ENCODE measurements around the gene MAMSTR.

The MAMSTR gene

GRCh38 chr19:48755787-48756186 lies 36.3 kb upstream of the MAMSTR start:
- no peak overlapping the region for H3K27ac ChIP-seq (ENCODE audit: low read depth, low read length)
- peaks cover 0 to 30% (median 19%) of the 10 kb centered on the region in 5 donors for H3K4me1 ChIP-seq (ENCODE audit: control insufficient read depth in 5 of 5, insufficient read depth in 5 of 5, low read length in 5 of 5)
- H3K9me3 ChIP-seq (ENCODE audit: control insufficient read depth in 5 of 5, low read length in 5 of 5), result no peaks in the 10 kb centered on the region
- H3K4me3 ChIP-seq (ENCODE audit: low read depth in 1 of 5, low read length in 5 of 5), result no peak overlapping the region
- H3K9ac ChIP-seq (ENCODE audit: low read length in 5 of 5), result no peak overlapping the region
- peaks cover 6 to 21% (median 14%) of the 10 kb centered on the region in 5 donors for H3K27me3 ChIP-seq (ENCODE audit: control insufficient read depth in 5 of 5, insufficient read depth in 4 of 5, low read length in 5 of 5)
- peaks cover 0 to 1% (median 0%) of the 10 kb centered on the region in 5 donors for H3K36me3 ChIP-seq (ENCODE audit: control insufficient read depth in 5 of 5, insufficient read depth in 5 of 5, low read length in 5 of 5)

GRCh38 chr19:48755084-48755641 lies 35.6 kb upstream of the MAMSTR start, which contains the start of gene FGF21:
Gene FGF21 (plus strand): TSS chr19:48755524. CDS start chr19:48756237, 713 bp downstream.
- Histone ChIP-seq H3K36me3 (ENCODE audit: control insufficient read depth in 5 of 5, insufficient read depth in 5 of 5, low read length in 5 of 5) (peaks cover 0 to 7% (median 3%) of the 10 kb centered on the region in 5 donors), H3K27me3 (ENCODE audit: control insufficient read depth in 5 of 5, insufficient read depth in 4 of 5, low read length in 5 of 5) (peaks cover 12 to 22% (median 14%) of the 10 kb centered on the region in 5 donors), H3K9ac (ENCODE audit: low read length in 5 of 5) (no peak within 1 kb of the TSS), H3K4me3 (ENCODE audit: low read depth in 1 of 5, low read length in 5 of 5) (no peak within 1 kb of the TSS), H3K4me1 (ENCODE audit: control insufficient read depth in 5 of 5, insufficient read depth in 5 of 5, low read length in 5 of 5) (peaks cover 0 to 34% (median 19%) of the 10 kb centered on the region in 5 donors), H3K9me3 (ENCODE audit: control insufficient read depth in 5 of 5, low read length in 5 of 5) (no peaks in the 10 kb centered on the region), H3K27ac (ENCODE audit: low read depth, low read length) (no peak within 1 kb of the TSS)

GRCh38 chr19:48752496-48753365 lies 33.2 kb upstream of the MAMSTR start, which contains the start of gene FUT1:
Gene FUT1 (minus strand): TSS chr19:48752641. CDS start chr19:48751281, 1,360 bp downstream.
- H3K4me3 ChIP-seq (ENCODE audit: low read depth in 1 of 5, low read length in 5 of 5), result peak within 1 kb of the TSS; percentile 41 to 77 (median 69)
- H3K27me3 ChIP-seq (ENCODE audit: control insufficient read depth in 5 of 5, insufficient read depth in 4 of 5, low read length in 5 of 5), result peaks cover 12 to 23% (median 18%) of the 10 kb centered on the region in 5 donors
- H3K9ac ChIP-seq (ENCODE audit: low read length in 5 of 5), result peak within 1 kb of the TSS in 4 of 5 donors; percentile 39 to 72 (median 52)
- peak within 1 kb of the TSS; percentile 67 for H3K27ac ChIP-seq (ENCODE audit: low read depth, low read length)
- H3K4me1 ChIP-seq (ENCODE audit: control insufficient read depth in 5 of 5, insufficient read depth in 5 of 5, low read length in 5 of 5), result peaks cover 0 to 41% (median 19%) of the 10 kb centered on the region in 5 donors
- no peaks in the 10 kb centered on the region for H3K9me3 ChIP-seq (ENCODE audit: control insufficient read depth in 5 of 5, low read length in 5 of 5)
- H3K36me3 ChIP-seq (ENCODE audit: control insufficient read depth in 5 of 5, insufficient read depth in 5 of 5, low read length in 5 of 5), result peaks cover 0 to 10% (median 5%) of the 10 kb centered on the region in 5 donors

GRCh38 chr19:48751845-48752495 lies 32.4 kb upstream of the MAMSTR start:
- H3K4me3 ChIP-seq (ENCODE audit: low read depth in 1 of 5, low read length in 5 of 5), result peak overlapping the region; percentile 41 to 77 (median 69)
- peak overlapping the region in 3 of 5 donors; percentile 39 to 72 (median 56) for H3K9ac ChIP-seq (ENCODE audit: low read length in 5 of 5)
- H3K9me3 ChIP-seq (ENCODE audit: control insufficient read depth in 5 of 5, low read length in 5 of 5), result no peaks in the 10 kb centered on the region
- peaks cover 12 to 23% (median 18%) of the 10 kb centered on the region in 5 donors for H3K27me3 ChIP-seq (ENCODE audit: control insufficient read depth in 5 of 5, insufficient read depth in 4 of 5, low read length in 5 of 5)
- peaks cover 0 to 45% (median 20%) of the 10 kb centered on the region in 5 donors for H3K4me1 ChIP-seq (ENCODE audit: control insufficient read depth in 5 of 5, insufficient read depth in 5 of 5, low read length in 5 of 5)
- peak overlapping the region; percentile 67 for H3K27ac ChIP-seq (ENCODE audit: low read depth, low read length)
- H3K36me3 ChIP-seq (ENCODE audit: control insufficient read depth in 5 of 5, insufficient read depth in 5 of 5, low read length in 5 of 5), result peaks cover 0 to 10% (median 5%) of the 10 kb centered on the region in 5 donors

GRCh38 chr19:48750771-48751504 lies 31.4 kb upstream of the MAMSTR start:
- H3K27me3 ChIP-seq (ENCODE audit: control insufficient read depth in 5 of 5, insufficient read depth in 4 of 5, low read length in 5 of 5), result peaks cover 12 to 23% (median 22%) of the 10 kb centered on the region in 5 donors
- H3K4me3 ChIP-seq (ENCODE audit: low read depth in 1 of 5, low read length in 5 of 5), result peak overlapping the region in 4 of 5 donors; percentile 8 to 77 (median 52)
- H3K9me3 ChIP-seq (ENCODE audit: control insufficient read depth in 5 of 5, low read length in 5 of 5), result no peaks in the 10 kb centered on the region
- H3K27ac ChIP-seq (ENCODE audit: low read depth, low read length), result peak overlapping the region; percentile 67
- peak overlapping the region in 1 of 5 donors; percentile 44 for H3K9ac ChIP-seq (ENCODE audit: low read length in 5 of 5)
- peaks cover 0 to 49% (median 21%) of the 10 kb centered on the region in 5 donors for H3K4me1 ChIP-seq (ENCODE audit: control insufficient read depth in 5 of 5, insufficient read depth in 5 of 5, low read length in 5 of 5)
- H3K36me3 ChIP-seq (ENCODE audit: control insufficient read depth in 5 of 5, insufficient read depth in 5 of 5, low read length in 5 of 5), result peaks cover 0 to 10% (median 5%) of the 10 kb centered on the region in 5 donors

- H3K36me3 ChIP-seq (ENCODE audit: control insufficient read depth in 5 of 5, insufficient read depth in 5 of 5, low read length in 5 of 5), result peaks cover 0 to 10% (median 5%) of the 10 kb centered on the region in 5 donors
- peaks cover 0 to 1% (median 0%) of the 10 kb centered on the region in 5 donors for H3K9me3 ChIP-seq (ENCODE audit: control insufficient read depth in 5 of 5, low read length in 5 of 5)
- H3K27me3 ChIP-seq (ENCODE audit: control insufficient read depth in 5 of 5, insufficient read depth in 4 of 5, low read length in 5 of 5), result peaks cover 12 to 28% (median 24%) of the 10 kb centered on the region in 5 donors
- peaks cover 0 to 49% (median 16%) of the 10 kb centered on the region in 5 donors for H3K4me1 ChIP-seq (ENCODE audit: control insufficient read depth in 5 of 5, insufficient read depth in 5 of 5, low read length in 5 of 5)
- H3K9ac ChIP-seq (ENCODE audit: low read length in 5 of 5), result no peak overlapping the region
- no peak overlapping the region for H3K27ac ChIP-seq (ENCODE audit: low read depth, low read length)
- H3K4me3 ChIP-seq (ENCODE audit: low read depth in 1 of 5, low read length in 5 of 5), result peak overlapping the region in 1 of 5 donors; percentile 77
These were observed 30.8 kb upstream of the MAMSTR start for GRCh38 chr19:48750351-48750750.

- peaks cover 0 to 10% (median 5%) of the 10 kb centered on the region in 5 donors for H3K36me3 ChIP-seq (ENCODE audit: control insufficient read depth in 5 of 5, insufficient read depth in 5 of 5, low read length in 5 of 5)
- peaks cover 12 to 29% (median 24%) of the 10 kb centered on the region in 5 donors for H3K27me3 ChIP-seq (ENCODE audit: control insufficient read depth in 5 of 5, insufficient read depth in 4 of 5, low read length in 5 of 5)
- peaks cover 0 to 3% (median 0%) of the 10 kb centered on the region in 5 donors for H3K9me3 ChIP-seq (ENCODE audit: control insufficient read depth in 5 of 5, low read length in 5 of 5)
- no peak overlapping the region for H3K4me3 ChIP-seq (ENCODE audit: low read depth in 1 of 5, low read length in 5 of 5)
- peaks cover 0 to 49% (median 16%) of the 10 kb centered on the region in 5 donors for H3K4me1 ChIP-seq (ENCODE audit: control insufficient read depth in 5 of 5, insufficient read depth in 5 of 5, low read length in 5 of 5)
- no peak overlapping the region for H3K27ac ChIP-seq (ENCODE audit: low read depth, low read length)
- no peak overlapping the region for H3K9ac ChIP-seq (ENCODE audit: low read length in 5 of 5)
These were observed 30.2 kb upstream of the MAMSTR start for GRCh38 chr19:48749571-48750198.

GRCh38 chr19:48746738-48747575 lies 27.4 kb upstream of the MAMSTR start, which contains the start of gene IZUMO1:
Gene IZUMO1 (minus strand): TSS chr19:48746909. CDS start chr19:48745859, 1,050 bp downstream.
- Histone ChIP-seq H3K4me3 (ENCODE audit: low read depth in 1 of 5, low read length in 5 of 5) (peak within 1 kb of the TSS in 4 of 5 donors; percentile 11 to 64 (median 50)), H3K27ac (ENCODE audit: low read depth, low read length) (peak within 1 kb of the TSS; percentile 74), H3K9ac (ENCODE audit: low read length in 5 of 5) (peak within 1 kb of the TSS in 2 of 5 donors; percentile 35), H3K9me3 (ENCODE audit: control insufficient read depth in 5 of 5, low read length in 5 of 5) (peaks cover 0 to 3% (median 0%) of the 10 kb centered on the region in 5 donors), H3K27me3 (ENCODE audit: control insufficient read depth in 5 of 5, insufficient read depth in 4 of 5, low read length in 5 of 5) (peaks cover 9 to 20% (median 12%) of the 10 kb centered on the region in 5 donors), H3K4me1 (ENCODE audit: control insufficient read depth in 5 of 5, insufficient read depth in 5 of 5, low read length in 5 of 5) (peaks cover 0 to 33% (median 4%) of the 10 kb centered on the region in 5 donors), H3K36me3 (ENCODE audit: control insufficient read depth in 5 of 5, insufficient read depth in 5 of 5, low read length in 5 of 5) (peaks cover 0 to 10% (median 5%) of the 10 kb centered on the region in 5 donors)

Measured in subcutaneous abdominal adipose tissue (tissue), 5 donors.